Renal cortical epithelial cell (primary cell): ENCODE measurements around the gene UCN. TPM values are rescaled to one million over a fixed set of nuclear protein-coding genes. Genes with fewer than 3 reads are reported as not detected.
"Not testable (repeated sequence)": the region's sequence is repeated elsewhere in the genome, so short reads cannot be mapped to it uniquely, and the experiment has no call there.

Experiments
- DNase-seq: peaks from one replicate; pipeline ENCODE4 v3.0.0-alpha.2; 2011; ENCODE audit warnings: low read depth
- total RNA-seq: library from RNA; depleted of rRNA; stranded (reverse); fragments of >200 nt; gene quantifications from 2 replicates; pipeline ENCODE4 v1.2.3, GENCODE V29; 2014

The UCN gene, protein sequence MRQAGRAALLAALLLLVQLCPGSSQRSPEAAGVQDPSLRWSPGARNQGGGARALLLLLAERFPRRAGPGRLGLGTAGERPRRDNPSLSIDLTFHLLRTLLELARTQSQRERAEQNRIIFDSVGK
- total RNA-seq: 0.70 TPM in 1 of 2 replicates, not detected in the other

DNA sequence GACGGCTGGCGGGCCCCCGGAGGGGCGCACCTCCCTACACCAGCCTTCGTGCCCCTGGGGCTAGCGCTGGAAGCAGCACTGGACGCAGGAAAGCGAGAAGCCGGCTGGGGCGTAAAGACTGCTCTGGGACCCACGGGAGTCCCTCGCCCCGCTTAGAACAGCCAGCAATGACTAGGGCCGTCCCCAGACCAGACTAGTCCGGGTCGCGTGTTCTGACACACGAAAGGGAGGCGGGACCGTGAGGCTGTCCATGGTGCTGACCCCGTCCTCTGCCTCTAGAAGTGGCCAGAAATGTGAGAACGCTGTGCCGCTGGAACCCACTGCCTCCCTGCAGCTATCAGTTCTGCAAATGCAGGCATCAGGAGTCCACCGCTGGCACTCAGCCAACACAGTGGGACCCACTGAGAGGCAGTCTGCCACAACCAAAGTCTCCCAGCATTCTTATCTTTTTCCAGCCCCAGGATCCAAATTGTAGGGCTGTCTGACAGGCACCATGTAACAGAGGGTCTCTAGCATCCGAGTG is at the start of gene UCN:
TSS of gene UCN (minus strand) at position 87 of the 523 bp plus-strand sequence. CDS start 550 bp downstream, outside the sequence.
- DNase-seq: peak; percentile 27

DNA sequence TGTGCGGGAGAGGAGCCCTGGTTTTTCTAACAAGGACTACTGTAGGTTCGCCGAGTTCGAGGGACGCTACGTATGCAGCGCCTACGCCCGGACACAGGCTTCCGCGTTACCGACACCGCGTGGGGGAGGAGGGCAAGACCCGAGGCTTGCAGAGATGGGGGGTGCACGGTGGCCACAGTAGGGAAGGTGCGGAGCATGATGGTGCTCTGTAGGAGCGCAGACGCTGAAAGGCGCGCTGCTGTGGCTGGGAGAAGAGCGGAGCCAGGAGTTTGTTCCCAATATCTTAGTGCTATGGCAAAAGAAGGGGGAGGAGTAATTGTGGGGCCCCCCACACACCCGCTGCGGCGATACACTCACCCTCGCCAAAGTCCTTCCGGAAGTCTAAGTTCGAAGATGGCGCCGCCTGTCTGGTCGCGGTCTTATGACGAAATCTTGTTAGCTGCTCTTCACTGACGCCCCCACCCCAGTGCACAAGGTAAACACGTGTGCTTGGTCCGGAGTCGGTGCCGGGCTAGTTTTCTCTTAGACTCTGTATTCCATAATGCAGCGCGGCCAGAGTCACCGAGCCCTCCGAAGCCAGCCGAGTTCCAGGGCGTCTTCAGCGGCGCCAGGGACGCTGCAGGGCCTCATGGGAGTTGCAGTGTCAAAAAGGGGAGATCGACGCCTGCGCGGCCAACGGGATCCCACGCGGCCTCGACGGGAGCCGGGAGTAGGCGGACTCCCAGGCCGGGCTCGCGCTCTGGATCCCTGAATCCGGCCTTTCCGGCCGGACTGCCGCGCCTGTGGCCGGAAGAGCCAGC is 48.3 kb upstream of the UCN start, which contains the start of gene GTF3C2:
TSS of gene GTF3C2 (minus strand) at position 383 of the 800 bp plus-strand sequence. CDS start 13,210 bp downstream, outside the sequence.
- DNase-seq: peak; percentile 92

- DNase-seq: peak; percentile 33
Measured at GRCh38 chr2:27356056-27356381, 47.8 kb upstream of the UCN start.

GRCh38 chr2:27354597-27354927 is 46.3 kb upstream of the UCN start:
- DNase-seq: no peak

- peak; percentile 20 for DNase-seq
Measured at GRCh38 chr2:27353762-27354596, 45.7 kb upstream of the UCN start.

GRCh38 chr2:27353386-27353761 is 45.1 kb upstream of the UCN start:
- not testable (repeated sequence) for DNase-seq

GRCh38 chr2:27351802-27352598 is 43.8 kb upstream of the UCN start:
- DNase-seq: no peak

DNA sequence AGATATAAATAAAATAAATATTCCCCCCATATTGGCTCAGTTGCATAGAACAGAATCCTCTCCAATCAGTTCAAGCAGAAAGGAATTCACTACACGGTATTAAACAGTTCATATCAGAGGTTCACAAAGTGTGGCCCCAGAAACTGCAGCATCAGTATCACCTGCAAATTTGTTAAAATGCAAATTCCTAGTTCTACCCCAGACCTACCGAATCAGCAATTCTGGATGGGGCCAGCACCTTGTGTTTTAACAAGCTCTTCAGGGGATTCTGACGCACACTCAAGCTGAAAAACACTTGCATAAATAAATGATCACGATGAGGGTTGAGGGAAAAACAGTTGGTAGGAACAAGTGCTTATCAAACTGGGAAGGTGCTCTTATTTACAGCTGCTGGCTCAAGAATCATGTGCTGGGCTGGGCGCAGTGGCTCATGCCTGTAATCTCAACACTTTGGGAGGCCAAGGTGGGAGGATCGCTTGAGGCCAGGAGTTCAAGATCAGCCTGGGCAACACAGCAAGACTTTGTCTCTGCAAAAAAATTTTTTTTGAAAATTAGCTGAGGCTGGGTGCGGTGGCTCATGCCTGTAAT is 42.0 kb upstream of the UCN start:
- DNase-seq: no peak

DNA sequence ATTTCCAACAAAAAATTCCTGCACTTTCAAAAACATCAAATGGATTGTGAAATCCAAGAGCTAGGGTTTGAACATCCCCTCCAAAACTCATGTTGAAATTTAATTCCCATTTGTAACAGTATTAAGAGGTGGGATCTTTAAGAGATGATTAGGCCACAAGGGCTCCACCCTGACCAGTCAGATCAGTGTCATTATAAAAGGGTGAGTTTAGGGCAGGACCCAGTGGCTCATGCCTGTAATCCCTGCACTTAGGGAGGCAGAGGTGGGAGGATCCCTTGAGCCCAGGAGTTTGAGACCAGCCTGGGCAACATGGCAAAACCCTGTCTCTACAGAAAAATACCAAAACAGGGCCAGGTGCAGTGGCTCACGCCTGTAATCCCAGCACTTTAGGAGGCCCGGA is 39.4 kb upstream of the UCN start:
- DNase-seq: no peak

- DNase-seq: no peak
Measured at GRCh38 chr2:27336173-27336572, 27.9 kb upstream of the UCN start.

GRCh38 chr2:27335311-27335710 is 27.1 kb upstream of the UCN start:
- no peak for DNase-seq

GRCh38 chr2:27324720-27325119 is 16.5 kb upstream of the UCN start:
- DNase-seq: no peak

GRCh38 chr2:27323596-27324285 is 15.5 kb upstream of the UCN start:
- DNase-seq: peak; percentile 4

- peak; percentile 90 for DNase-seq
Measured at GRCh38 chr2:27322766-27323595, 14.7 kb upstream of the UCN start, which contains the start of gene MPV17. MPV17 (minus strand) TSS chr2:27323097; CDS start chr2:27322517, 580 bp downstream.

GRCh38 chr2:27322301-27322765 is 14.1 kb upstream of the UCN start:
- peak; percentile 16 for DNase-seq

- peak; percentile 99 for DNase-seq
Measured at GRCh38 chr2:27320958-27321543, 12.8 kb upstream of the UCN start.

DNA sequence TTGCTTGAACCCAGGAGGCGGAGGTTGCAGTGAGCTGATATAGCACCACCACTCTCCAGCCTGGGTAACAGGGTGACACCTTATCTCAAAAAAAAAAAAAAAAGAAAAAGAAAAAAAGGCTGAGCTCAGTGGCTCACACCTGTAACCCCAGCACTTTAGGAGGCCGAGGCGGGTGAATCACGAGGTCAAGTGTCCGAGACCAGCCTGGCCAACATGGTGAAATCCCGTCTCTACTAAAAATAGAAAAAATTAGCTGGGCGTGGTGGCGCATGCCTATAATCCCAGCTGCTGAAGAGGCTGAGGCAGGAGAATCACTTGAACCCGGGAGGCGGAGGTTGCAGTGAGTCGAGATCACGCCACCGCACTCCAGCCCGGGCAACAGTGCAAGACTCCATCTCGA is 11.6 kb upstream of the UCN start:
- DNase-seq: not testable (repeated sequence)

DNA sequence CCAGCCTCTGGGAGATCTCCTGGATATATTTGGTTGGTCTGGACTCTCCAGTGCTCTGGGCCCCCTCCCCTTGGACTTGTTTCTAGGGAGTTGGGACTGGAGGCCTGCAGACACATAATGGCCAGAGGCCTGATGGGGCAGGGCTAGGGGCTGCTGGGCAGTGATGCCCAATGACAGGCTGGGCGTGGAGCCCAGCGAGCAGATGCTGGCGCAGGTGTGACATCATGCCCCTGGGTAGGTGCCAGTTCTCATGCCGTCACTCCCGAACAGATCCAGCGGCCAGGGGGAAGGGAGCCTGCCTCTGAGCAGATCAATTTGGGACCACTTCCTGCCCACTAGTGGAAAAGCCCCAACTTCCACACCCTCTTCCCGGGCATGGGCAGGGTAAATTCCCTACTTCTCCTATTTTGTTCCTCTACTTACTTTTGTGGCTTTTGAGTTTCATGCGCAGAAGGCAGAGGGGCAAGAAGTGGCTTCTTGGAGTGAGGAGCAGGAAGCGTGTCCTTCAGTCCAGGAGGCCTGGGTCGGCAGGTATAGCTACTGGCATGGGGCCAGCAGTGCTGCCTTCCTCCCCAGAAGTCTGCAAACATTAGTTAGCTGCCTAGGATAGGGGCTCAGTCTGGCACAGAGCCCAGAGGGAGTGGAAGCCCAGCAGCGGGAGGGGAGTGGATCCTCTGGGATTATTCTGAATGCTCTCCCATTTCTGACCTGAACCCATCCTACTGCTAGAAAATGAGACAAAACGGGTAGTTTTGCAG is 8.6 kb upstream of the UCN start:
- DNase-seq: no peak
